ENCODE measurements around the gene UVSSA.
"Not testable (repeated sequence)": the region's sequence is repeated elsewhere in the genome, so short reads cannot be mapped to it uniquely, and the experiment has no call there.

The UVSSA gene

GRCh38 chr4:1409491-1410425, 62.8 kb downstream of the UVSSA start:
- no peak for FAIRE-seq

- no peak for FAIRE-seq
These were observed 63.7 kb downstream of the UVSSA start for GRCh38 chr4:1410491-1411325.

- FAIRE-seq = no peak
These were observed 64.7 kb downstream of the UVSSA start for GRCh38 chr4:1411436-1412375.

- FAIRE-seq = no peak
These were observed 65.6 kb downstream of the UVSSA start for GRCh38 chr4:1412376-1413203.

- no peak for FAIRE-seq
These were observed 66.2 kb downstream of the UVSSA start for GRCh38 chr4:1413204-1413663.

GRCh38 chr4:1413687-1414479, 66.9 kb downstream of the UVSSA start:
- FAIRE-seq = no peak

- no peak for FAIRE-seq
These were observed 68.0 kb downstream of the UVSSA start for GRCh38 chr4:1414831-1415680.

- no peak for FAIRE-seq
These were observed 68.6 kb downstream of the UVSSA start for GRCh38 chr4:1415681-1415981.

GRCh38 chr4:1416051-1416947, 69.3 kb downstream of the UVSSA start:
- no peak for FAIRE-seq

GRCh38 chr4:1416948-1417260, 69.9 kb downstream of the UVSSA start:
- no peak for FAIRE-seq

GRCh38 chr4:1417522-1418390, 70.7 kb downstream of the UVSSA start:
- no peak for FAIRE-seq

GRCh38 chr4:1418494-1419285, 71.7 kb downstream of the UVSSA start:
- FAIRE-seq = no peak

GRCh38 chr4:1419708-1420107, 72.7 kb downstream of the UVSSA start:
- no peak for FAIRE-seq

- FAIRE-seq = no peak
These were observed 74.6 kb downstream of the UVSSA start for GRCh38 chr4:1421657-1422056.

- FAIRE-seq = no peak
These were observed 80.0 kb downstream of the UVSSA start for GRCh38 chr4:1427010-1427409.

GRCh38 chr4:1443688-1444172, 96.7 kb downstream of the UVSSA start:
- not testable (repeated sequence) for FAIRE-seq

Measured in A204.1 (cell line).